OCI-LY3 (cell line): Measurements from ENCODE around the gene MRPS18A.

Source experiments
- EZH2phosphoT487 ChIP-seq: fragments of 200-600 bp; shearing (Covaris generic); IDR thresholded peaks from 2 replicates; pipeline ENCODE4 v1.6.1; 2018; ENCODE audit warnings: antibody characterized with exemption, mixed run types, low read depth
- TF ChIP-seq, protein P1 (sequence below): fragments of 200-600, 300-600 bp; sonication (generic); IDR thresholded peaks from 2 replicates; pipeline ENCODE4 v1.5.1; 2014; ENCODE audit warnings: antibody characterized with exemption, low read length, low read depth

DNA sequence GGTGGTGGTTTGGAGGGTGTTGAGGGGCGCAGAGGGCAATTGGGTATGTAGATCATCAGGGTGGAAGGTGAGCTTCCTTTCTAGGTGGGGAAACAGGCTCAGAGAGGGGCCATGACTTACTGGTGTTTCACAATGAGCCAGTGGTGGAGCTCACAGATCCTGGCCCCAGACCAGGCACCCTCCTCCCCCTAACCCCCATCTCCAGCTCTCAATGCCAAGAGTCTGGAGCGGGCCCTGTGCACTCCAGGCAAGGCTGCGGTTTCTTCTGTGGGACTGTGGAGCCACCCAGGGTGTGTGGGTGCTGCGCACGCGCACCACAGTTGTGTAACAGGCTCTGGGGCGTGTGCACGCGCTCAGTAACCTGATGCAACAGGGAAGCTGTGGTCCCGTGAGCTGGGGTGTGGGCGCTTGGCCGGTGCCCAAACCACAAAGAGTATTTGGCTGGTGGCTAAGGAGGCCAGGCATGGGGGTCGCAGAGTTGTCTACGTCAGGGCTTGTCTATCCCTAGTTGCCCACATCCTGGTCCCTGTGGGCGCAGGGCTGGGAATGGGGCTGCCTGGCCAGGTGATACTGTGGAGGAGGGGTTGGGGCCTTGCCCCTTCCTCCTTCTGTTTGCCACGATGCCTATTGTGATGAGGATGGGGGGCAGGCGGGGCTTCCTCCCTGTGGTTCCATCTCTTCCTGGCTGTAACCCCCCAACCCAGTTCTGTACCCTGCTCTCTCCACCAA is 37.5 kb upstream of the MRPS18A start:
- TF ChIP-seq, protein P1, sequence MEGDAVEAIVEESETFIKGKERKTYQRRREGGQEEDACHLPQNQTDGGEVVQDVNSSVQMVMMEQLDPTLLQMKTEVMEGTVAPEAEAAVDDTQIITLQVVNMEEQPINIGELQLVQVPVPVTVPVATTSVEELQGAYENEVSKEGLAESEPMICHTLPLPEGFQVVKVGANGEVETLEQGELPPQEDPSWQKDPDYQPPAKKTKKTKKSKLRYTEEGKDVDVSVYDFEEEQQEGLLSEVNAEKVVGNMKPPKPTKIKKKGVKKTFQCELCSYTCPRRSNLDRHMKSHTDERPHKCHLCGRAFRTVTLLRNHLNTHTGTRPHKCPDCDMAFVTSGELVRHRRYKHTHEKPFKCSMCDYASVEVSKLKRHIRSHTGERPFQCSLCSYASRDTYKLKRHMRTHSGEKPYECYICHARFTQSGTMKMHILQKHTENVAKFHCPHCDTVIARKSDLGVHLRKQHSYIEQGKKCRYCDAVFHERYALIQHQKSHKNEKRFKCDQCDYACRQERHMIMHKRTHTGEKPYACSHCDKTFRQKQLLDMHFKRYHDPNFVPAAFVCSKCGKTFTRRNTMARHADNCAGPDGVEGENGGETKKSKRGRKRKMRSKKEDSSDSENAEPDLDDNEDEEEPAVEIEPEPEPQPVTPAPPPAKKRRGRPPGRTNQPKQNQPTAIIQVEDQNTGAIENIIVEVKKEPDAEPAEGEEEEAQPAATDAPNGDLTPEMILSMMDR = no peak
- TF ChIP-seq EZH2phosphoT487 = no peak
